DND-41 (cell line): ENCODE data around the gene LPIN1.

Experiments used
- ATAC-seq: fragments of 200-7000 bp; cut with Tn5 transposase; 3 replicates; pipeline ENCODE4 v1.9.1; 2021; ENCODE audit warnings: low read depth; ENCODE audit not compliant: insufficient read depth
- DNase-seq: peaks from one replicate; pipeline ENCODE4 v3.0.0-alpha.2; 2020
- H2AFZ ChIP-seq: 2 replicates; pipeline ENCODE4 v1.6.0; 2012; ENCODE audit warnings: low read depth, low read length
- H3K27ac ChIP-seq: 2 replicates; pipeline ENCODE4 v1.5.1; 2012; ENCODE audit warnings: low read length, inconsistent platforms
- H3K27me3 ChIP-seq: fragments of 200-600 bp; sonication (generic); 2 replicates; pipeline ENCODE4 v1.6.0; 2012; ENCODE audit warnings: low read length, mild to moderate bottlenecking, inconsistent platforms; ENCODE audit not compliant: insufficient read depth, poor library complexity
- H3K36me3 ChIP-seq: 2 replicates; pipeline ENCODE4 v1.5.1; 2012; ENCODE audit warnings: low read length, inconsistent platforms; ENCODE audit not compliant: insufficient read depth
- H3K4me1 ChIP-seq: 2 replicates; pipeline ENCODE4 v1.5.1; 2012; ENCODE audit warnings: mild to moderate bottlenecking, low read length; ENCODE audit not compliant: insufficient read depth
- H3K4me2 ChIP-seq: 2 replicates; pipeline ENCODE4 v1.6.0; 2012; ENCODE audit warnings: mild to moderate bottlenecking, moderate library complexity, low read length, inconsistent platforms; ENCODE audit not compliant: insufficient read depth
- H3K4me3 ChIP-seq, 2 experiments: fragments of 200-600 bp in 1 of 2; shearing (Covaris generic) in 1 of 2; 2 replicates each; pipeline ENCODE4 v1.5.1; 2012 to 2016; ENCODE audit warnings: inconsistent platforms in 2 of 2, low read length in 2 of 2, mild to moderate bottlenecking in 2 of 2, low read depth in 1 of 2, moderate library complexity in 1 of 2
- H3K79me2 ChIP-seq: 2 replicates; pipeline ENCODE4 v1.6.0; 2012; ENCODE audit warnings: low read length, inconsistent platforms; ENCODE audit not compliant: insufficient read depth
- H3K9ac ChIP-seq: 2 replicates; pipeline ENCODE4 v1.6.0; 2012; ENCODE audit warnings: low read depth, mild to moderate bottlenecking, inconsistent platforms, low read length, moderate library complexity
- H3K9me3 ChIP-seq: 2 replicates; pipeline ENCODE4 v1.5.1; 2012; ENCODE audit warnings: low read length, moderate library complexity, mild to moderate bottlenecking, inconsistent platforms; ENCODE audit not compliant: insufficient read depth, severe bottlenecking
- H4K20me1 ChIP-seq: 2 replicates; pipeline ENCODE4 v1.6.0; 2012; ENCODE audit warnings: low read length; ENCODE audit not compliant: insufficient read depth
- CTCF ChIP-seq: IDR thresholded peaks from 2 replicates; pipeline ENCODE4 v1.5.1; 2012; ENCODE audit warnings: borderline replicate concordance, low read length, moderate library complexity, mild to moderate bottlenecking; ENCODE audit not compliant: poor library complexity, severe bottlenecking; ENCODE audit errors: extremely low read depth
- EZH2 ChIP-seq: IDR thresholded peaks from 3 replicates; pipeline ENCODE4 v1.6.1; 2012; ENCODE audit warnings: borderline replicate concordance, low read depth, mild to moderate bottlenecking, moderate library complexity, low read length, inconsistent platforms; ENCODE audit not compliant: severe bottlenecking

The LPIN1 gene

GRCh38 chr2:11778923-11779757 lies 32.7 kb downstream of the LPIN1 start:
- DNase-seq (peak; percentile 87), ATAC-seq (peak; percentile 95)
- TF ChIP-seq CTCF (peak; percentile 90), EZH2 (no peak)
- Histone ChIP-seq H3K4me3 (peak overlapping the region in 1 of 2 experiments; percentile 41; a peak in 2 of 4 replicates), H3K9ac (peak overlapping the region; percentile 39; the same call in 1 of the 2 replicates), H3K27ac (no peak overlapping the region), H3K36me3 (peaks cover 77% of the 10 kb centered on the region), H3K27me3 (no peaks in the 10 kb centered on the region), H3K9me3 (no peaks in the 10 kb centered on the region), H2AFZ (peak overlapping the region; percentile 68), H3K79me2 (no peaks in the 10 kb centered on the region), H4K20me1 (no peaks in the 10 kb centered on the region), H3K4me2 (peak overlapping the region; percentile 65), H3K4me1 (peaks cover 29% of the 10 kb centered on the region)

- DNase-seq (no peak), ATAC-seq (no peak)
- Histone ChIP-seq H3K4me1 (peaks cover 12% of the 10 kb centered on the region), H3K79me2 (no peaks in the 10 kb centered on the region), H3K36me3 (peaks cover 88% of the 10 kb centered on the region), H3K4me3 (no peak overlapping the region), H3K9ac (no peak overlapping the region), H2AFZ (no peak overlapping the region), H3K9me3 (no peaks in the 10 kb centered on the region), H3K27me3 (no peaks in the 10 kb centered on the region), H3K4me2 (no peak overlapping the region), H3K27ac (no peak overlapping the region), H4K20me1 (no peaks in the 10 kb centered on the region)
- TF ChIP-seq CTCF: no peak
- no peak for TF ChIP-seq EZH2
Measured at GRCh38 chr2:11781602-11782001, 35.2 kb downstream of the LPIN1 start.

- DNase-seq: no peak
- H3K79me2 ChIP-seq: no peaks in the 10 kb centered on the region
- H3K27me3 ChIP-seq: no peaks in the 10 kb centered on the region
- H3K27ac ChIP-seq: no peak overlapping the region
- H2AFZ ChIP-seq: no peak overlapping the region
- no peak for ATAC-seq
- H3K4me3 ChIP-seq: no peak overlapping the region
- no peak overlapping the region for H3K9ac ChIP-seq
- no peak for TF ChIP-seq CTCF
- TF ChIP-seq EZH2: no peak
- no peaks in the 10 kb centered on the region for H3K9me3 ChIP-seq
- peaks cover 3% of the 10 kb centered on the region; the same call in 1 of the 2 replicates for H3K4me1 ChIP-seq
- peaks cover 93% of the 10 kb centered on the region for H3K36me3 ChIP-seq
- H4K20me1 ChIP-seq: no peaks in the 10 kb centered on the region
- H3K4me2 ChIP-seq: no peak overlapping the region
Measured at GRCh38 chr2:11784280-11784679, 37.8 kb downstream of the LPIN1 start.
